ENCODE results near the gene H2AZ2.

H2AZ2 gene

DNA sequence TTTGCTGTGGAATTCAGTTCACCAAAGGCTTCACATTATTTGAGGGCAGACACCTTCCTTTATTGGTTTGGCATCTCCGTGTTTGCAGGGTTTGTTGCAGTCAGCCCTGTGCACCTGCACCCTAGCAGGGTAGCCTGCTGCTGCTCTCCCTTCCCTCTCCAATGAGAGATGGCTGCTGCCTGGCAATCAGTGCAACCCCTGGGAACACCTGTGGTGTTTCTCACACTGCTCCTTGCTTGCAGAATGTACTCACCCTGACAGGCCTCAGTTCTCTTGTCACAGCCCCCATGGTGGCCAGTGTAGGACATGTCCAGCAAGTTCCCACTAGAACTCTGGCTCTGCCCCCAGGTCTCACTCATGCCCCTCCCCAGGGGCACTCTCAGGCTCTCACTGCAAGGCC, 63.5 kb downstream of the H2AZ2 start:
- no peak for DNase-seq (ENCODE audit: low spot score)

GRCh38 chr7:44783407-44783806, 64.5 kb downstream of the H2AZ2 start:
- DNase-seq (ENCODE audit: low spot score) = no peak

- no peak for DNase-seq (ENCODE audit: low spot score)
These were observed 65.4 kb downstream of the H2AZ2 start for GRCh38 chr7:44782460-44782859.
